K562 (cell line): ENCODE measurements around the gene COL8A2. TPM values are rescaled to one million over a fixed set of nuclear protein-coding genes. Genes with fewer than 3 reads are reported as not detected.
A peak's percentile ranks its signal among the peaks of the same experiment; 100 is the strongest.

Source experiments
- ATF1 ChIP-seq, 2 experiments: fragments of 450-650 bp in 1 of 2; IDR thresholded peaks; 2 replicates each; pipeline ENCODE4 v1.6.1; 2016; ENCODE audit warnings: missing compliant biosample characterization in 1 of 2, missing genetic modification characterization in 1 of 2
- CHCHD3 ChIP-seq: fragments of 250-450 bp; sonication (Bioruptor Pico); IDR thresholded peaks from 2 replicates; pipeline ENCODE4 v2.1.2; 2022; ENCODE audit warnings: mild to moderate bottlenecking
- DNMT1 ChIP-seq: fragments of 450-650 bp; IDR thresholded peaks from 2 replicates; pipeline ENCODE4 v1.6.1; 2016; ENCODE audit warnings: antibody characterized with exemption, mild to moderate bottlenecking
- ELF1 ChIP-seq: fragments of 200-800 bp; sonication (Bioruptor generic); IDR thresholded peaks from 2 replicates; pipeline ENCODE4 v1.6.1; 2016; ENCODE audit warnings: missing genetic modification characterization, missing compliant biosample characterization
- ELF4 ChIP-seq: fragments of 450-650 bp; formaldehyde crosslinking; IDR thresholded peaks from 2 replicates; pipeline ENCODE4 v1.4.0; 2022; ENCODE audit warnings: missing genetic modification characterization
- GTF2A2 ChIP-seq: IDR thresholded peaks from 2 replicates; pipeline ENCODE4 v1.6.1; 2016; ENCODE audit warnings: mild to moderate bottlenecking, missing genetic modification characterization, missing compliant biosample characterization
- HDAC1 ChIP-seq, 2 experiments: fragments of 450-650 bp; IDR thresholded peaks; 2 replicates each; pipeline ENCODE4 v1.6.1; 2016 to 2017; ENCODE audit warnings: inconsistent platforms in 1 of 2, mild to moderate bottlenecking in 1 of 2, moderate library complexity in 1 of 2
- MEF2A ChIP-seq: IDR thresholded peaks from 2 replicates; pipeline ENCODE4 v1.6.1; 2011; ENCODE audit warnings: low read depth, mild to moderate bottlenecking, low read length, moderate library complexity; ENCODE audit not compliant: control insufficient read depth
- NELFE ChIP-seq: IDR thresholded peaks from 2 replicates; pipeline ENCODE4 v1.6.1; 2011; ENCODE audit warnings: mild to moderate bottlenecking; ENCODE audit not compliant: insufficient read depth, insufficient read length
- NFXL1 ChIP-seq: fragments of 450-650 bp; formaldehyde crosslinking; IDR thresholded peaks from 2 replicates; pipeline ENCODE4 v1.4.0; 2021; ENCODE audit warnings: mild to moderate bottlenecking
- PTRF ChIP-seq: fragments of 450-650 bp; IDR thresholded peaks from 2 replicates; pipeline ENCODE4 v1.6.1; 2016; ENCODE audit warnings: mild to moderate bottlenecking, missing genetic modification characterization, missing compliant biosample characterization
- TOE1 ChIP-seq, 2 experiments: fragments of 450-650 bp in 1 of 2; sonication (generic) in 1 of 2; formaldehyde crosslinking in 1 of 2; IDR thresholded peaks; 2 replicates each; pipeline versions ENCODE4 v1.7.1 to v1.8.0; 2016 to 2022; ENCODE audit warnings: borderline replicate concordance in 2 of 2, mild to moderate bottlenecking in 2 of 2, antibody characterized with exemption in 1 of 2, inconsistent platforms in 1 of 2, low read depth in 1 of 2, missing genetic modification reagents in 1 of 2, moderate library complexity in 1 of 2
- ZBED1 ChIP-seq: IDR thresholded peaks from 2 replicates; pipeline ENCODE4 v1.6.1; 2014
- ZNF124 ChIP-seq: sonication (generic); formaldehyde crosslinking; IDR thresholded peaks from 2 replicates; pipeline ENCODE4 v1.8.1; 2022; ENCODE audit warnings: missing genetic modification reagents
- polyA plus RNA-seq, 8 experiments: library from polyadenylated mRNA; depleted of rRNA in 4 of 8; stranded (reverse) in 5 of 8; unstranded in 3 of 8; fragments of >200 nt; fragmentation: Nextera tagmentation in 2 of 8; fragmentation: Illumina TruSeq in 1 of 8; extraction: Ambion mirVana in 2 of 8; extraction: Trizol in 1 of 8; gene quantifications; 2 replicates each; pipeline versions ENCODE4 v1.2.1 to v1.2.3, GENCODE V29; 2011 to 2014; ENCODE audit warnings: inconsistent platforms in 1 of 8, missing spikeins in 1 of 8
- total RNA-seq, 7 experiments: library from RNA; depleted of rRNA in 6 of 7; stranded (reverse); fragments of >200 nt in 6 of 7; fragmentation: Illumina TruSeq in 2 of 7; extraction: Trizol in 2 of 7; gene quantifications; 2 replicates each; pipeline versions ENCODE4 v1.2.1 to v1.2.3, GENCODE V29; 2011 to 2021; ENCODE audit warnings: low replicate concordance in 1 of 7
- TF ChIP-seq, protein P1 (sequence below): fragments of 150-350 bp; IDR thresholded peaks from 2 replicates; pipeline ENCODE4 v1.6.1; 2014; ENCODE audit warnings: low read depth, mild to moderate bottlenecking, low read length, borderline replicate concordance
- TF ChIP-seq, protein P2 (sequence below): fragments of 150-350 bp; conservative IDR thresholded peaks from 2 replicates; pipeline ENCODE4 v1.6.1; 2014; ENCODE audit warnings: low read length
- TF ChIP-seq, protein P3 (sequence below): fragments of 450-650 bp; IDR thresholded peaks from 2 replicates; pipeline ENCODE4 v1.6.1; 2016; ENCODE audit warnings: low read depth, mild to moderate bottlenecking, moderate library complexity
- TF ChIP-seq, protein P4 (sequence below): fragments of 250-450 bp; sonication (Bioruptor Pico); IDR thresholded peaks from 2 replicates; pipeline ENCODE4 v1.5.0; 2021

COL8A2 gene
- total and polyA plus RNA-seq, 9 of the 15 experiments (the other 6 are each of a cell fraction or from before 2014, with no cell fraction given), result 0.03 to 0.14 (median 0.04) TPM; not detected in 5

DNA sequence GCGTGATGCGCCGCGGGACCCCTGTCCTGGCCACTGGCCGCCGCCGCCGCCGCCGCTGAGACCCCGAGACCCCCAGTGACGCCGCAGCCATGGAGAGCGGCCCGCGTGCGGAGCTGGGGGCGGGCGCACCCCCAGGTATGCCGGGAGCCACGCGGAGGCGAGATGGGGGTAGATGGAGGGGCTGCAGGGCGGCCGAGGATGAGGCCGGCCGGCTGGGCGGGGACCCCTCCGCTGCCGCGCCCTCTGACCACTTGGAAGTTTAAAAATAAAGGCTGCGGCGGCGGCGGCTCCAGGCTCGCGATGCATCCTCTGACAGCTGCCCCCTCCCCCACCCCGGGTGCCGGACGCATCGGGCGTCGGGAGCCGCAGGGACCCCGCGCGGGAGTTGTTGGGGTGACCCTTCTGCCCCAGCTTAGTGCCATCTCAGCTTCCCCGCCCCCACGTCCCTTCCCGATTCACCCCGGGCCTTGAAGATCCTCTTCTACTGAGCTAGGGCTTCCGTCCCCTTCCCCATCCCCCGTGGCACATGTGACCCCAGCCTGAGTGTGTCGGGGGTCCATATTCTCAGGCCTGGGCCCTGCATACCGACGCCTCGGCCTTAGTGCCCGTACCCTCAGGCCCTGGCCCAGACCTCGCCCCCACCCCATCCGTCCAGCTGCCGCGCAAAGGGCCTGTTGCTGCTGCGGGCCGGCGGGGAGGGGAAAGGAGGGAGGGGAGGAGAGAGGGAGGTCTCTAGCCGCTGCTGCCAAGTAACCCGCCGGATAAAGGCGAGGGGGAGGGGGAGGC, 31.5 kb upstream of the COL8A2 start (continued):
- TF ChIP-seq TOE1 (IDR thresholded peaks at IDR 0.05; ENCODE audit: borderline replicate concordance) (peak; percentile 73), TOE1 (CRISPR knock-in tag; IDR thresholded peaks at IDR 0.05; ENCODE audit: borderline replicate concordance, low read depth) (no peak), ELF4 (CRISPR knock-in tag) (no peak), NFXL1 (CRISPR knock-in tag) (no peak), ATF1 (CRISPR knock-in tag; IDR thresholded peaks at IDR 0.05) (no peak), ATF1 (tag; IDR thresholded peaks at IDR 0.05) (peak; percentile 11), GTF2A2 (no peak), MEF2A (no peak), HDAC1 (IDR thresholded peaks at IDR 0.05) (peak in 1 of 2 experiments; percentile 80; a peak in 1 of 4 replicates), ELF1 (tag) (no peak), NELFE (no peak), ZBED1 (peak; percentile 65; the same call in 1 of the 2 replicates), ZNF124 (CRISPR knock-in tag) (no peak), CHCHD3 (CRISPR knock-in tag) (no peak), PTRF (tag) (no peak), DNMT1 (no peak)
- TF ChIP-seq, protein P1, sequence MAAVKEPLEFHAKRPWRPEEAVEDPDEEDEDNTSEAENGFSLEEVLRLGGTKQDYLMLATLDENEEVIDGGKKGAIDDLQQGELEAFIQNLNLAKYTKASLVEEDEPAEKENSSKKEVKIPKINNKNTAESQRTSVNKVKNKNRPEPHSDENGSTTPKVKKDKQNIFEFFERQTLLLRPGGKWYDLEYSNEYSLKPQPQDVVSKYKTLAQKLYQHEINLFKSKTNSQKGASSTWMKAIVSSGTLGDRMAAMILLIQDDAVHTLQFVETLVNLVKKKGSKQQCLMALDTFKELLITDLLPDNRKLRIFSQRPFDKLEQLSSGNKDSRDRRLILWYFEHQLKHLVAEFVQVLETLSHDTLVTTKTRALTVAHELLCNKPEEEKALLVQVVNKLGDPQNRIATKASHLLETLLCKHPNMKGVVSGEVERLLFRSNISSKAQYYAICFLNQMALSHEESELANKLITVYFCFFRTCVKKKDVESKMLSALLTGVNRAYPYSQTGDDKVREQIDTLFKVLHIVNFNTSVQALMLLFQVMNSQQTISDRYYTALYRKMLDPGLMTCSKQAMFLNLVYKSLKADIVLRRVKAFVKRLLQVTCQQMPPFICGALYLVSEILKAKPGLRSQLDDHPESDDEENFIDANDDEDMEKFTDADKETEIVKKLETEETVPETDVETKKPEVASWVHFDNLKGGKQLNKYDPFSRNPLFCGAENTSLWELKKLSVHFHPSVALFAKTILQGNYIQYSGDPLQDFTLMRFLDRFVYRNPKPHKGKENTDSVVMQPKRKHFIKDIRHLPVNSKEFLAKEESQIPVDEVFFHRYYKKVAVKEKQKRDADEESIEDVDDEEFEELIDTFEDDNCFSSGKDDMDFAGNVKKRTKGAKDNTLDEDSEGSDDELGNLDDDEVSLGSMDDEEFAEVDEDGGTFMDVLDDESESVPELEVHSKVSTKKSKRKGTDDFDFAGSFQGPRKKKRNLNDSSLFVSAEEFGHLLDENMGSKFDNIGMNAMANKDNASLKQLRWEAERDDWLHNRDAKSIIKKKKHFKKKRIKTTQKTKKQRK, result no peak
- TF ChIP-seq, protein P2, sequence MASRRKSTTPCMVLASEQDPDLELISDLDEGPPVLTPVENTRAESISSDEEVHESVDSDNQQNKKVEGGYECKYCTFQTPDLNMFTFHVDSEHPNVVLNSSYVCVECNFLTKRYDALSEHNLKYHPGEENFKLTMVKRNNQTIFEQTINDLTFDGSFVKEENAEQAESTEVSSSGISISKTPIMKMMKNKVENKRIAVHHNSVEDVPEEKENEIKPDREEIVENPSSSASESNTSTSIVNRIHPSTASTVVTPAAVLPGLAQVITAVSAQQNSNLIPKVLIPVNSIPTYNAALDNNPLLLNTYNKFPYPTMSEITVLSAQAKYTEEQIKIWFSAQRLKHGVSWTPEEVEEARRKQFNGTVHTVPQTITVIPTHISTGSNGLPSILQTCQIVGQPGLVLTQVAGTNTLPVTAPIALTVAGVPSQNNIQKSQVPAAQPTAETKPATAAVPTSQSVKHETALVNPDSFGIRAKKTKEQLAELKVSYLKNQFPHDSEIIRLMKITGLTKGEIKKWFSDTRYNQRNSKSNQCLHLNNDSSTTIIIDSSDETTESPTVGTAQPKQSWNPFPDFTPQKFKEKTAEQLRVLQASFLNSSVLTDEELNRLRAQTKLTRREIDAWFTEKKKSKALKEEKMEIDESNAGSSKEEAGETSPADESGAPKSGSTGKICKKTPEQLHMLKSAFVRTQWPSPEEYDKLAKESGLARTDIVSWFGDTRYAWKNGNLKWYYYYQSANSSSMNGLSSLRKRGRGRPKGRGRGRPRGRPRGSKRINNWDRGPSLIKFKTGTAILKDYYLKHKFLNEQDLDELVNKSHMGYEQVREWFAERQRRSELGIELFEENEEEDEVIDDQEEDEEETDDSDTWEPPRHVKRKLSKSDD, result no peak
- TF ChIP-seq, protein P3, sequence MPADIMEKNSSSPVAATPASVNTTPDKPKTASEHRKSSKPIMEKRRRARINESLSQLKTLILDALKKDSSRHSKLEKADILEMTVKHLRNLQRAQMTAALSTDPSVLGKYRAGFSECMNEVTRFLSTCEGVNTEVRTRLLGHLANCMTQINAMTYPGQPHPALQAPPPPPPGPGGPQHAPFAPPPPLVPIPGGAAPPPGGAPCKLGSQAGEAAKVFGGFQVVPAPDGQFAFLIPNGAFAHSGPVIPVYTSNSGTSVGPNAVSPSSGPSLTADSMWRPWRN, result no peak
- TF ChIP-seq, protein P4, sequence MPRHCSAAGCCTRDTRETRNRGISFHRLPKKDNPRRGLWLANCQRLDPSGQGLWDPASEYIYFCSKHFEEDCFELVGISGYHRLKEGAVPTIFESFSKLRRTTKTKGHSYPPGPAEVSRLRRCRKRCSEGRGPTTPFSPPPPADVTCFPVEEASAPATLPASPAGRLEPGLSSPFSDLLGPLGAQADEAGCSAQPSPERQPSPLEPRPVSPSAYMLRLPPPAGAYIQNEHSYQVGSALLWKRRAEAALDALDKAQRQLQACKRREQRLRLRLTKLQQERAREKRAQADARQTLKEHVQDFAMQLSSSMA (CRISPR knock-in tag), result 0 out of 2 replicates have a peak, but pooled peaks have one; percentile 20
